Fibroblast of lung (primary cell): ENCODE measurements around the gene NFATC2.

Experiments used
- CTCF ChIP-seq, 2 donors: IDR thresholded peaks in 1 of 2; conservative IDR thresholded peaks in 1 of 2; 1 replicate in 1 of 2; 2 replicates in 1 of 2; pipeline ENCODE4 v1.5.1; 2011 to 2012; ENCODE audit warnings: low read length in 2 of 2, control low read depth in 1 of 2, inconsistent platforms in 1 of 2, low read depth in 1 of 2, mild to moderate bottlenecking in 1 of 2
- EZH2 ChIP-seq: IDR thresholded peaks from 2 replicates; pipeline ENCODE4 v1.5.1; 2012; ENCODE audit warnings: low read length, control low read depth, mild to moderate bottlenecking; ENCODE audit errors: missing control alignments

- TF ChIP-seq CTCF (conservative IDR thresholded peaks at IDR 0.05 in 1 of 2, IDR thresholded peaks at IDR 0.05 in 1 of 2; ENCODE audit: low read depth in 1 of 2, low read length in 2 of 2) (no peak), EZH2 (no peak)
Measured at GRCh38 chr20:51410586-51411325, 131.8 kb downstream of the NFATC2 start.
